ENCODE measurements around the gene NRXN3.

GRCh38 chr14:78721756-78722480 is 551.7 kb downstream of the NRXN3 start:
- no peak for TF ChIP-seq CTCF (IDR thresholded peaks at IDR 0.05; ENCODE audit: poor library complexity, severe bottlenecking)
- TF ChIP-seq SMC3 (conservative IDR thresholded peaks at IDR 0.05; ENCODE audit: poor library complexity): no peak
